ENCODE data around the gene C11orf97. TPM values are rescaled to one million over a fixed set of nuclear protein-coding genes. Genes with fewer than 3 reads are reported as not detected.

The C11orf97 gene
- total and polyA plus RNA-seq, 2 donors (not counting 1 experiment from before 2014, with no cell fraction given), result not detected

DNA sequence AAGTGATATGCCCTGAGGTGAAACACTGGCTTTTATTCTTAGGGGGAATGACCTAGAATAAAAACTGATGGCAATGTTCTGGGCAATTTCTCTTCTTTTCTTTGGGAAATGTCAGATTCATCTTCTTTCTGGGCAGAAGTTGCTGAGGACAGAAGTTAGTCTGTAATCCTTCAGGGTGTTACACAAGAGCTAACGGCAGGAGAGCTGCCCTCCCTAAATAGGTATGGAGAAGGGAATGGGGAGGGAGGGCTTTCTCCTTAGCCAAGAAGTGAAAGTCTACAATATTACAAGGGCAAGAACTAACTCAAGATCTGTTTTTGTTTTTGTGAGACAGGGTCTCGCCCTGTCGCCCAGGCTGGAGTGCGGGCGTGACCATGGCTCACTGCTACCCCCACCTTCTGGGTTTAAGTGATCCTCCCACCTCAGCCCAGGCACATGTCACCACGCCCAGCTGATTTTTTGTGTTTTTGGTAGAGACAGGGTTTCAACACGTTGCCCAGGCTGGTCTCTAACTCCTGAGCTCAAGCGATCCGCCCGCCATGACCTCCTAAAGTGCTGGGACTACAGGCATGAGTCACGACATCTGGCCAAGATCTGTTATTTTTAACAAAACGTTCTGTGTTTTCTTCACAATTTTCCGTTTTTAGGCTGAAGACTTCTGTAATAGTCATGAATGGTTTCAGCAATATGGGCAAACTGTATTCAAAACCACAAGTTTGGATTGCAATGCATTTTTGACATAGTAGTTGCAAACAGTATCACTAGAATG lies 62.1 kb downstream of the C11orf97 start:
- ChIA-PET CTCF (no interaction called here), POLR2A (no interaction called here)
- no peak overlapping the region for H2AFZ ChIP-seq (ENCODE audit: insufficient read depth, low read depth, low read length, poor library complexity, severe bottlenecking)
- Mint-ChIP-seq H3K4me1 (no peaks in the 10 kb centered on the region), H3K27me3 (peaks cover 4% of the 10 kb centered on the region), H3K4me3 (no peak overlapping the region), H3K27ac (no peak overlapping the region), H3K9me3 (ENCODE audit: insufficient read depth) (no peaks in the 10 kb centered on the region)
- H3K4me2 ChIP-seq (replicated peaks; ENCODE audit: low read depth, low read length, poor library complexity, severe bottlenecking), result no peak overlapping the region
- no peaks in the 10 kb centered on the region for H3K4me1 ChIP-seq (ENCODE audit: control insufficient read depth in 2 of 2, insufficient read depth in 2 of 2, low read length in 2 of 2)
- no peak overlapping the region for H3K9ac ChIP-seq (ENCODE audit: low read length)
- TF ChIP-seq EZH2 (IDR thresholded peaks at IDR 0.05; ENCODE audit: borderline replicate concordance, insufficient read depth, low read depth, low read length, poor library complexity, severe bottlenecking), result no peak
- TF ChIP-seq, protein P1, sequence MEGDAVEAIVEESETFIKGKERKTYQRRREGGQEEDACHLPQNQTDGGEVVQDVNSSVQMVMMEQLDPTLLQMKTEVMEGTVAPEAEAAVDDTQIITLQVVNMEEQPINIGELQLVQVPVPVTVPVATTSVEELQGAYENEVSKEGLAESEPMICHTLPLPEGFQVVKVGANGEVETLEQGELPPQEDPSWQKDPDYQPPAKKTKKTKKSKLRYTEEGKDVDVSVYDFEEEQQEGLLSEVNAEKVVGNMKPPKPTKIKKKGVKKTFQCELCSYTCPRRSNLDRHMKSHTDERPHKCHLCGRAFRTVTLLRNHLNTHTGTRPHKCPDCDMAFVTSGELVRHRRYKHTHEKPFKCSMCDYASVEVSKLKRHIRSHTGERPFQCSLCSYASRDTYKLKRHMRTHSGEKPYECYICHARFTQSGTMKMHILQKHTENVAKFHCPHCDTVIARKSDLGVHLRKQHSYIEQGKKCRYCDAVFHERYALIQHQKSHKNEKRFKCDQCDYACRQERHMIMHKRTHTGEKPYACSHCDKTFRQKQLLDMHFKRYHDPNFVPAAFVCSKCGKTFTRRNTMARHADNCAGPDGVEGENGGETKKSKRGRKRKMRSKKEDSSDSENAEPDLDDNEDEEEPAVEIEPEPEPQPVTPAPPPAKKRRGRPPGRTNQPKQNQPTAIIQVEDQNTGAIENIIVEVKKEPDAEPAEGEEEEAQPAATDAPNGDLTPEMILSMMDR (IDR thresholded peaks at IDR 0.05), result no peak
- H3K79me2 ChIP-seq (ENCODE audit: control insufficient read depth, insufficient read depth, low read length), result no peaks in the 10 kb centered on the region
- WGBS (ENCODE audit: insufficient coverage), result 95% methylated on average over 10 of the region's 13 CpGs
- H3K36me3 ChIP-seq (replicated peaks in 1 of 2; ENCODE audit: control extremely low read depth in 1 of 2, control insufficient read depth in 1 of 2, extremely low read depth in 1 of 2, insufficient read depth in 2 of 2, low read length in 1 of 2), result no peaks in the 10 kb centered on the region
- no peak for DNase-seq
- H3K27me3 ChIP-seq (replicated peaks in 1 of 4; ENCODE audit: control extremely low read depth in 1 of 4, control insufficient read depth in 3 of 4, insufficient read depth in 4 of 4, low read length in 3 of 4), result no peaks in the 10 kb centered on the region
- intact Hi-C loops (cut with micrococcal nuclease), result no loop called here
- no peak overlapping the region for H3K4me3 ChIP-seq (ENCODE audit: control extremely low read depth in 1 of 5, extremely low read depth in 1 of 5, insufficient read depth in 1 of 5, low read depth in 2 of 5, low read length in 4 of 5)
- no peak for ATAC-seq (ENCODE audit: low read depth)
- no peaks in the 10 kb centered on the region for H3K9me3 ChIP-seq (ENCODE audit: control extremely low read depth in 1 of 3, control insufficient read depth in 2 of 3, insufficient read depth in 1 of 3, low read length in 2 of 3)
- H4K20me1 ChIP-seq (ENCODE audit: control insufficient read depth, insufficient read depth, low read length, poor library complexity, severe bottlenecking), result no peaks in the 10 kb centered on the region
- no peak overlapping the region for H3K27ac ChIP-seq (ENCODE audit: low read length in 2 of 2)

DNA sequence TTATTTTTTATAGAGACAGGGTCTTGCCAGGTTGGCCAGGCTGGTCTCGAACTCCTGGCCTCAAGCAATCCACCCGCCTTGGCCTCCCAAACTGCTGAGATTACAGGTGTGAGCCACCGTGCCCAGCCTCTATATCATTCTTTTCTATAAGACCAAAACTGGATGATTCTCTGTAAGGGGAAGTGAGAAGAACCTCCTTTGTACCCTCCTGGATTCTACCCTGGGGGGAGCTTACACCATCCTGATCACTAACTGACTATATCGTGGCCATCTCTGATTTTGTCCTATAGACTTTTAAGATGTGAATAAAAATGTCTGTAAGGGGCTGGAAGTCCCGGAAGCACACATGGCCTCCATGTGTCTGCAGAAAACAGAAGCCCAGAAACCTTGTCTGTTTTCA lies 64.0 kb downstream of the C11orf97 start:
- no peaks in the 10 kb centered on the region for H3K79me2 ChIP-seq (ENCODE audit: control insufficient read depth, insufficient read depth, low read length)
- H2AFZ ChIP-seq (ENCODE audit: insufficient read depth, low read depth, low read length, poor library complexity, severe bottlenecking), result no peak overlapping the region
- no peaks in the 10 kb centered on the region for H3K9me3 ChIP-seq (ENCODE audit: control extremely low read depth in 1 of 3, control insufficient read depth in 2 of 3, insufficient read depth in 1 of 3, low read length in 2 of 3)
- no peak for ATAC-seq (ENCODE audit: low read depth)
- Mint-ChIP-seq H3K9me3 (ENCODE audit: insufficient read depth) (no peaks in the 10 kb centered on the region), H3K27me3 (peaks cover 4% of the 10 kb centered on the region), H3K4me3 (no peak overlapping the region), H3K27ac (no peak overlapping the region), H3K4me1 (peaks cover 1% of the 10 kb centered on the region)
- H3K4me2 ChIP-seq (replicated peaks; ENCODE audit: low read depth, low read length, poor library complexity, severe bottlenecking), result no peak overlapping the region
- no peak for DNase-seq
- no peak for TF ChIP-seq EZH2 (IDR thresholded peaks at IDR 0.05; ENCODE audit: borderline replicate concordance, insufficient read depth, low read depth, low read length, poor library complexity, severe bottlenecking)
- TF ChIP-seq, protein P1 (IDR thresholded peaks at IDR 0.05), result no peak
- ChIA-PET CTCF (no interaction called here), POLR2A (no interaction called here)
- no peak overlapping the region for H3K4me3 ChIP-seq (ENCODE audit: control extremely low read depth in 1 of 5, extremely low read depth in 1 of 5, insufficient read depth in 1 of 5, low read depth in 2 of 5, low read length in 4 of 5)
- 88% methylated on average over 1 of the region's 5 CpGs for WGBS (ENCODE audit: insufficient coverage)
- H3K27me3 ChIP-seq (replicated peaks in 1 of 4; ENCODE audit: control extremely low read depth in 1 of 4, control insufficient read depth in 3 of 4, insufficient read depth in 4 of 4, low read length in 3 of 4), result no peaks in the 10 kb centered on the region
- H4K20me1 ChIP-seq (ENCODE audit: control insufficient read depth, insufficient read depth, low read length, poor library complexity, severe bottlenecking), result no peaks in the 10 kb centered on the region
- H3K9ac ChIP-seq (ENCODE audit: low read length), result no peak overlapping the region
- H3K27ac ChIP-seq (ENCODE audit: low read length in 2 of 2), result no peak overlapping the region
- no peaks in the 10 kb centered on the region for H3K4me1 ChIP-seq (ENCODE audit: control insufficient read depth in 2 of 2, insufficient read depth in 2 of 2, low read length in 2 of 2)
- intact Hi-C loops (cut with micrococcal nuclease), result no loop called here
- no peaks in the 10 kb centered on the region for H3K36me3 ChIP-seq (replicated peaks in 1 of 2; ENCODE audit: control extremely low read depth in 1 of 2, control insufficient read depth in 1 of 2, extremely low read depth in 1 of 2, insufficient read depth in 2 of 2, low read length in 1 of 2)
